HG02798 (cell line): ENCODE data around the gene SCUBE3.

Experiments used
- ATAC-seq: cut with Tn5 transposase; IDR thresholded peaks from one replicate; pipeline ENCODE4 v1.9.1; 2021; ENCODE audit warnings: mild to moderate bottlenecking; ENCODE audit not compliant: unreplicated experiment, poor library complexity

The SCUBE3 gene

GRCh38 chr6:35295036-35295435, 81.3 kb downstream of the SCUBE3 start:
- ATAC-seq, result no peak

- no peak for ATAC-seq
These were observed 82.0 kb downstream of the SCUBE3 start for GRCh38 chr6:35295521-35296315.

DNA sequence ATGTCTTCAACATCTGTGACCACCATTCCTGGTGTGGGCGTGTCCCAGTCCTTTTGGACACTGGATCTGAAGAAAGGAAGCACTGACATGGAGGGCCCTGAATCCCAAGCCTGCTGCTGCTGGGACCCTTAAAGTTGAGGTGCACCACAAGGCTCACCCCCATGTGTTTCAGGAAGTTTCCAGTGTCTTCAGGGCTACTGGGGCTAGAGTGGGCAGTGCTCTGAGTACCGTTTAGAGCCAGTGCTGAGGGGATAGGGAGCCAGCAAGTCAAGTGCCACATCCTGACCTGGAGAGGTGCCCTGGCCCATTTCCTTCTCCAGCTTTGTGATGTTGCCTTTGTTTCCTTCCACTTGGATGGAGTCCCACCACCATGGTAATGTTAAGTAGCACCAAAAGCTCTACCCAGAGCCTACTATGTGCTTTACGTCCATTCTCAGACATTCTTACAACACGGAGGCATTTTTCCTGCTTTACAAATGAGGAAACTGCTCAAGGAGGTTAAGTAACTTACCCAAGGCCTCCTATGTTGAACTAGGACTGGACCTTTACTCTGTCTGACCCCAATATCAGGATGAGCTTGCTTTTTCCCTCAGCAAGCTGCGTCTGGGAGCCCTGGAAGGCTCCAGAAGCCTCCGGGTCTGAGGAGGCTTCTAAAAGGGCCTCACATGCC, 83.3 kb downstream of the SCUBE3 start:
- ATAC-seq, result no peak

DNA sequence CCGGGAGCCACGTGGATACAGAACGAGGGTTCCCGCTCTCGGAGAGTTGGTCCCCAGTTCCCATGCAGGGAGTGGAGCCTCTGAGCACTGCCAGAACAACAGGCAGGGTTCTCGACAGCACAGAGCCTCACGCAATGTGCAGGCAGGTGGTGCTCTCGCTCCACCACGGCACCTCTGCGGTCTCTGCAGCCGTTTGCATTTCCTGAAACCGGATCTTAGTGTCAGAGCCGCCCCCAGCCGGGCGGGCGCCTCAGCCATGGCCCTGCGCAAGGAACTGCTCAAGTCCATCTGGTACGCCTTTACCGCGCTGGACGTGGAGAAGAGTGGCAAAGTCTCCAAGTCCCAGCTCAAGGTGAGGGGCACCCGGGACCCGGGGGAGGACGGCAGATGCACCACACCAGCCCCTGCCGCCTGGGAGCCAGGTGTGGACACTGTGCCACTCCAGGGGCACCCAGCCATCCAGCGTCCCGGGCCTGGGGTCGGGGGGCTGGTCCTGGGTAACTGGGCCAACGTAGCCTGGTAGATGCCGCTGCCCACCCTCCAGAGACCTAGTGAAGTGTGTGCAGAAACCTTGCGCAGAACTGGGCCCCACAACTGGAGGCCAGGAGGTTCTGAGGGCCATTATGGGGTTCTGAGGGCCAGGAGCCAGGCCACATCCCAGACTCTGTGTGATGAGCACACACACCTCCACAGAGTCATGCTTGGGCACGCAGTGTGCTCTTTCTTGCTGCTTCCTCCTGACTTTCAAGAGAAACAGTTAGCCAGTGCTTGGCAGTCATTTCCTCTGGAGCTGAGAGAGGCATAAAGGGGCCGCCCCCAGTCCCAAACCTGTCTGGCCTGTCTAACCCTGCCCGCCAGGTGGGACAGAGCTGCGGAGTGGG, 84.1 kb downstream of the SCUBE3 start, which contains the start of gene DEF6:
Gene DEF6, plus strand, starts transcription at position 218 of the 881 bp plus-strand sequence. Its CDS starts 39 bp downstream, at position 257.
- peak; percentile 83 for ATAC-seq

GRCh38 chr6:35298625-35299140, 84.9 kb downstream of the SCUBE3 start:
- ATAC-seq, result no peak

- ATAC-seq, result no peak
These were observed 85.9 kb downstream of the SCUBE3 start for GRCh38 chr6:35299674-35300073.

DNA sequence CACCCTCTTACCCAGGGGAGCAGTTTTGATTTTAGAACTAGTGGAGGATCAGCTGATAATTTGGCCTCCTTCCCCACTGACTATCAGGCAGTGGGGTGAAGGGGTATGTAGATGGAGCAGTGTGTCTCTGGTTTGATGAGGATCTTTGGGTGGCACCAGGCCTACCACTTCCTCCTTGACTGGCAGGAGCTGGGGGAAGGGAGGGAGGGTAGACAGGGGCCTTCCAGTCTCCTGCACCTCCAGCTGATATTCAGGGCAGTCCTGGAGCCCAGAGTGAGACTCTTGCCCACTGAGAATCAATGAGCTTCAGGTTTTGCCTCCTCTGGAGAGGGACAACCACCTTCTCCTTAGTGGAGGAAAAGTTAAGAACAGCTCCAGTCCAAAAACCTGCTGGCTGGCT, 87.1 kb downstream of the SCUBE3 start:
- ATAC-seq, result no peak
